GM12892 (cell line): Measurements from ENCODE around the gene SERP1.

ENCODE experiments used
- POLR2A ChIP-seq: IDR thresholded peaks from 2 replicates; pipeline ENCODE4 v1.6.1; 2011; ENCODE audit warnings: low read depth, low read length, control low read depth
- POLR2AphosphoS5 ChIP-seq: IDR thresholded peaks from 2 replicates; pipeline ENCODE4 v1.6.1; 2011; ENCODE audit warnings: low read depth, low read length, control low read depth

- TF ChIP-seq POLR2A (no peak), POLR2AphosphoS5 (no peak)
Observed at GRCh38 chr3:150509780-150510179, 36.5 kb downstream of the SERP1 start.
